GM21367 (cell line): Measurements from ENCODE around the gene SNX25.
A peak's percentile ranks its signal among the peaks of the same experiment; 100 is the strongest.

Experiments
- ATAC-seq: cut with Tn5 transposase; IDR thresholded peaks from one replicate; pipeline ENCODE4 v1.9.1; 2021; ENCODE audit not compliant: unreplicated experiment

The SNX25 gene

GRCh38 chr4:185396724-185397385 is 187.5 kb downstream of the SNX25 start, which contains the start of gene ANKRD37:
Gene ANKRD37, plus strand, starts transcription at chr4:185396841. Its CDS starts 83 bp downstream, at chr4:185396924.
- peak; percentile 0 for ATAC-seq

GRCh38 chr4:185398618-185399017 is 189.2 kb downstream of the SNX25 start:
- ATAC-seq: no peak

- no peak for ATAC-seq
Observed at GRCh38 chr4:185399466-185399865, 190.1 kb downstream of the SNX25 start.

GRCh38 chr4:185404031-185404430 is 194.6 kb downstream of the SNX25 start:
- no peak for ATAC-seq

GRCh38 chr4:185405296-185405999 is 196.1 kb downstream of the SNX25 start:
- ATAC-seq: peak; percentile 49

- ATAC-seq: no peak
Observed at GRCh38 chr4:185408432-185408831, 199.0 kb downstream of the SNX25 start.

- no peak for ATAC-seq
Observed at GRCh38 chr4:185411849-185412248, 202.5 kb downstream of the SNX25 start.

- no peak for ATAC-seq
Observed at GRCh38 chr4:185412412-185412811, 203.0 kb downstream of the SNX25 start.
